ENCODE results near the gene LRMDA. TPM values are rescaled to one million over a fixed set of nuclear protein-coding genes. Genes with fewer than 3 reads are reported as not detected.

LRMDA gene
- total RNA-seq, 1 experiment from 2014 or later = 1.2 TPM

DNA sequence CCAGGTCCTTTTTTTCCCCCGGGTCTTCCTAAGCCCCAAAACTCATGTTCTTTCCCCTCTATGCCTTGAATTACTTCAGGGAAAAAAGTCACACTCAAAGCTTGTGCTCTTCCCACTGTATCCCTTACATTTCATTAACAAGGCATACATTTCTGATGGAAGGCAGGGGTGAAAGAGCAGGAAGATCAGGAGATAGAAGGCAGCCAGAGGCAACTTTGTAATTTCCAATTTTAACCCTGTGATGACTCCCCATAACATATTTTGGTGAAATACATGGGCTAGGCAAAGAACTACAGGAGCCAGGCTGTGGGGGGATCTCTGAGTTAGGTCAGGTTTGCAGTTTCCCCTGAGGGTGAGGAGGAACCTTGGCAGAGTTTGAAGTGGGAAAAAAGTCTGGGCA is 635.0 kb downstream of the LRMDA start:
- no TSS peak for BruUV-seq (replicated peaks)
- ATAC-seq (no peak), DNase-seq (no peak)
- peaks cover 42% of the 10 kb centered on the region for H3K27me3 ChIP-seq (ENCODE audit: low read length)
- H3K9me3 ChIP-seq (ENCODE audit: low read length) = 0 out of 2 replicates have a peak, but pooled peaks cover 3% of the 10 kb centered on the region
- no peak overlapping the region for H3K4me2 ChIP-seq (ENCODE audit: low read length)
- POLR2A ChIA-PET (ENCODE audit: unreplicated experiment) = no interaction called here
- CTCF ChIA-PET = no interaction called here
- no peak overlapping the region for H3K27ac ChIP-seq (ENCODE audit: low read length)
- H2AFZ ChIP-seq (ENCODE audit: low read length) = no peak overlapping the region
- intact Hi-C loops (cut with micrococcal nuclease) = no loop called here
- H3K4me1 ChIP-seq (ENCODE audit: insufficient read depth, low read length) = no peaks in the 10 kb centered on the region
- H3K9ac ChIP-seq (ENCODE audit: low read length) = no peak overlapping the region
- no peaks in the 10 kb centered on the region for H4K20me1 ChIP-seq (ENCODE audit: low read length)
- TF ChIP-seq EZH2phosphoT487 (IDR thresholded peaks at IDR 0.05; ENCODE audit: borderline replicate concordance, low read length) (no peak), EZH2 (IDR thresholded peaks at IDR 0.05; ENCODE audit: low read length, unreplicated experiment) (no peak)
- TF ChIP-seq, protein P1, sequence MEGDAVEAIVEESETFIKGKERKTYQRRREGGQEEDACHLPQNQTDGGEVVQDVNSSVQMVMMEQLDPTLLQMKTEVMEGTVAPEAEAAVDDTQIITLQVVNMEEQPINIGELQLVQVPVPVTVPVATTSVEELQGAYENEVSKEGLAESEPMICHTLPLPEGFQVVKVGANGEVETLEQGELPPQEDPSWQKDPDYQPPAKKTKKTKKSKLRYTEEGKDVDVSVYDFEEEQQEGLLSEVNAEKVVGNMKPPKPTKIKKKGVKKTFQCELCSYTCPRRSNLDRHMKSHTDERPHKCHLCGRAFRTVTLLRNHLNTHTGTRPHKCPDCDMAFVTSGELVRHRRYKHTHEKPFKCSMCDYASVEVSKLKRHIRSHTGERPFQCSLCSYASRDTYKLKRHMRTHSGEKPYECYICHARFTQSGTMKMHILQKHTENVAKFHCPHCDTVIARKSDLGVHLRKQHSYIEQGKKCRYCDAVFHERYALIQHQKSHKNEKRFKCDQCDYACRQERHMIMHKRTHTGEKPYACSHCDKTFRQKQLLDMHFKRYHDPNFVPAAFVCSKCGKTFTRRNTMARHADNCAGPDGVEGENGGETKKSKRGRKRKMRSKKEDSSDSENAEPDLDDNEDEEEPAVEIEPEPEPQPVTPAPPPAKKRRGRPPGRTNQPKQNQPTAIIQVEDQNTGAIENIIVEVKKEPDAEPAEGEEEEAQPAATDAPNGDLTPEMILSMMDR (conservative IDR thresholded peaks at IDR 0.05; ENCODE audit: low read depth, low read length) = no peak
- no peaks in the 10 kb centered on the region for H3K36me3 ChIP-seq (ENCODE audit: low read depth, low read length)
- H3K9me2 ChIP-seq (replicated peaks; ENCODE audit: low read length) = no peaks in the 10 kb centered on the region; the same call in 1 of the 2 replicates
- H3K4me3 ChIP-seq (ENCODE audit: low read length) = no peak overlapping the region
- no peaks in the 10 kb centered on the region for H3F3A ChIP-seq (ENCODE audit: low read length, unreplicated experiment)
- no peaks in the 10 kb centered on the region for H3K79me2 ChIP-seq (ENCODE audit: low read length)

DNA sequence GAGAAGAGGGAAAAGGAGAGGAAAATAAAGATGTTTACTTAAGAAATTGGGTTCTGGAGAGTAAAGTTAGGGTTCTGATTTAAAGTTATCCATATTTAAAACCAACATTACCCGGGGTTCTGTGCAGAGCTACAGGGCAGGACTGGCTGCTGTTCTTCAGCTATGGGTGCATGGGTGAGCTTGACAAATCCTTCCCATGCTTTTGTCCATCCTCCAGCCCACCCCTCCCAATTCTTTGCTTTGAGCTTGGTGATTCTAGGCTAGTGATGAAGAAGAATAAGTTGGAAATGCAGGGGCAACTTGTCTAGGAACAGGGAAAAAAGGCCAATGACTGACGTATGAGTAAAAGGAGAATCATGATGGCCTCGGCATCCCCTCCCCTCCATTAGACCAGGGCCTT is 636.0 kb downstream of the LRMDA start:
- intact Hi-C loops (cut with micrococcal nuclease) = no loop called here
- peaks cover 32% of the 10 kb centered on the region for H3K27me3 ChIP-seq (ENCODE audit: low read length)
- no peak overlapping the region for H2AFZ ChIP-seq (ENCODE audit: low read length)
- no peaks in the 10 kb centered on the region; the same call in 1 of the 2 replicates for H3K9me2 ChIP-seq (replicated peaks; ENCODE audit: low read length)
- ChIA-PET CTCF (interaction anchor here (0.6 to 0.7 kb wide), 2 partner anchors 31 to 887 kb away, joined by 3 to 5 read pairs; no protein-coding TSS in a partner anchor), POLR2A (ENCODE audit: unreplicated experiment) (no interaction called here)
- H3K9ac ChIP-seq (ENCODE audit: low read length) = no peak overlapping the region
- TF ChIP-seq EZH2phosphoT487 (IDR thresholded peaks at IDR 0.05; ENCODE audit: borderline replicate concordance, low read length) (no peak), EZH2 (IDR thresholded peaks at IDR 0.05; ENCODE audit: low read length, unreplicated experiment) (no peak)
- TF ChIP-seq, protein P1 (conservative IDR thresholded peaks at IDR 0.05; ENCODE audit: low read depth, low read length) = no peak
- no peak overlapping the region for H3K4me2 ChIP-seq (ENCODE audit: low read length)
- ATAC-seq (no peak), DNase-seq (no peak)
- H3K79me2 ChIP-seq (ENCODE audit: low read length) = no peaks in the 10 kb centered on the region
- H3K4me1 ChIP-seq (ENCODE audit: insufficient read depth, low read length) = no peaks in the 10 kb centered on the region
- BruUV-seq (replicated peaks) = no TSS peak
- no peaks in the 10 kb centered on the region for H3F3A ChIP-seq (ENCODE audit: low read length, unreplicated experiment)
- no peaks in the 10 kb centered on the region for H4K20me1 ChIP-seq (ENCODE audit: low read length)
- H3K9me3 ChIP-seq (ENCODE audit: low read length) = 0 out of 2 replicates have a peak, but pooled peaks cover 3% of the 10 kb centered on the region
- H3K36me3 ChIP-seq (ENCODE audit: low read depth, low read length) = no peaks in the 10 kb centered on the region
- H3K4me3 ChIP-seq (ENCODE audit: low read length) = no peak overlapping the region
- no peak overlapping the region for H3K27ac ChIP-seq (ENCODE audit: low read length)

DNA sequence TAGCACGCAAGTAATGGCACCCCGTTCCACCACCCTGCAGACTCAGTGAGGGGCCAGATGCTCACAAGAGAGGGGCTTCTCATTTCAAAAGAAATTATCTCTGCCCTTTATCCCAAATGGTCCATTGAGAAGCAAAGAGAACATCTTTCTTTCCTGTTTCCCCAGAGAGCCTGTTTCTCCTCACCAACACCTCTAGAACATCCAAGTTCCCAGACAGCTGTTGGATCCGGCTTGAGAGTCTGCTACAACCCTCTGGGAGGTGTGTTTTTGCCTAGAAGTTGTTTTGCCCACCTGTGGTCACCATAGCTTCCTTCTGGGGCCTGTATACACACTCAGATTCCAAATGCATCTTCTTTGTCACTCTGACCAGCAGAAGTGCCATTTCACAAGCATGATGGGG is 637.4 kb downstream of the LRMDA start:
- Histone ChIP-seq H4K20me1 (ENCODE audit: low read length) (no peaks in the 10 kb centered on the region), H3K4me1 (ENCODE audit: insufficient read depth, low read length) (peaks cover 4% of the 10 kb centered on the region; the same call in 1 of the 2 replicates), H3K27ac (ENCODE audit: low read length) (no peak overlapping the region), H3K9ac (ENCODE audit: low read length) (no peak overlapping the region), H3K4me3 (ENCODE audit: low read length) (no peak overlapping the region), H3K9me2 (replicated peaks; ENCODE audit: low read length) (peaks cover 6% of the 10 kb centered on the region; the same call in 1 of the 2 replicates), H3K9me3 (ENCODE audit: low read length) (0 out of 2 replicates have a peak, but pooled peaks cover 3% of the 10 kb centered on the region), H3F3A (ENCODE audit: low read length, unreplicated experiment) (no peaks in the 10 kb centered on the region), H2AFZ (ENCODE audit: low read length) (no peak overlapping the region), H3K4me2 (ENCODE audit: low read length) (no peak overlapping the region), H3K36me3 (ENCODE audit: low read depth, low read length) (no peaks in the 10 kb centered on the region), H3K27me3 (ENCODE audit: low read length) (peaks cover 25% of the 10 kb centered on the region), H3K79me2 (ENCODE audit: low read length) (no peaks in the 10 kb centered on the region)
- no TSS peak for BruUV-seq (replicated peaks)
- TF ChIP-seq EZH2 (IDR thresholded peaks at IDR 0.05; ENCODE audit: low read length, unreplicated experiment) (no peak), EZH2phosphoT487 (IDR thresholded peaks at IDR 0.05; ENCODE audit: borderline replicate concordance, low read length) (no peak)
- TF ChIP-seq, protein P1 (conservative IDR thresholded peaks at IDR 0.05; ENCODE audit: low read depth, low read length) = no peak
- ChIA-PET POLR2A (ENCODE audit: unreplicated experiment) (no interaction called here), CTCF (interaction anchor here (0.5 kb wide), 1 partner anchor 269 kb away, joined by 11 read pairs; no protein-coding TSS in a partner anchor)
- no peak for DNase-seq
- intact Hi-C loops (cut with micrococcal nuclease) = no loop called here
- no peak for ATAC-seq
